ENCODE data around the gene TNFAIP8L3. TPM values are rescaled to one million over a fixed set of nuclear protein-coding genes. Genes with fewer than 3 reads are reported as not detected.

The TNFAIP8L3 gene
- total and polyA plus RNA-seq, 9 of the 15 experiments (the other 6 are each of a cell fraction or from before 2014, with no cell fraction given), result 0.13 TPM; not detected in 8

GRCh38 chr15:51030649-51031316 is 63.9 kb downstream of the TNFAIP8L3 start:
- H3K36me3 ChIP-seq (ENCODE audit: control insufficient read depth, insufficient read depth, low read length), result no peaks in the 10 kb centered on the region
- no peak overlapping the region for H3K4me3 ChIP-seq
- ATAC-seq (no peak), DNase-seq (ENCODE audit: extremely low read depth in 1 of 4, low spot score in 3 of 4) (no peak), FAIRE-seq (no peak)
- H4K20me1 ChIP-seq (replicated peaks; ENCODE audit: control insufficient read depth, insufficient read depth, low read length), result no peaks in the 10 kb centered on the region
- no peaks in the 10 kb centered on the region for H3K79me2 ChIP-seq (ENCODE audit: control insufficient read depth, insufficient read depth, low read length)
- BruUV-seq (replicated peaks), result no TSS peak
- H3K9me1 ChIP-seq (ENCODE audit: control insufficient read depth, insufficient read depth, low read length), result no peaks in the 10 kb centered on the region
- H2AFZ ChIP-seq (ENCODE audit: low read depth, low read length), result no peak overlapping the region
- H3K27ac ChIP-seq (ENCODE audit: extremely low read depth, low read depth, low read length), result no peak overlapping the region
- H3K9ac ChIP-seq (ENCODE audit: insufficient read depth in 1 of 2, low read depth in 2 of 2, low read length in 2 of 2), result no peak overlapping the region
- H3K4me1 ChIP-seq (replicated peaks in 1 of 2; ENCODE audit: control insufficient read depth in 2 of 2, insufficient read depth in 2 of 2, low read length in 2 of 2), result no peaks in the 10 kb centered on the region
- ChIA-PET POLR2A (interaction anchor here (0.8 kb wide), 1 partner anchor 15 kb away, joined by 3 read pairs; no protein-coding TSS in a partner anchor), CTCF (ENCODE audit: low intra/inter-chr PET ratio) (no interaction called here)
- no peak overlapping the region for H3K4me2 ChIP-seq (ENCODE audit: insufficient read depth, low read length)
- intact Hi-C loops (cut with micrococcal nuclease) (no loop called here), in situ Hi-C loops (cut with MboI) (no loop called here)
- H3K9me3 ChIP-seq (replicated peaks; ENCODE audit: control insufficient read depth, insufficient read depth, low read depth, low read length), result no peaks in the 10 kb centered on the region
- H3K27me3 ChIP-seq (ENCODE audit: control insufficient read depth in 2 of 2, insufficient read depth in 2 of 2, low read length in 2 of 2), result no peaks in the 10 kb centered on the region
- no peak for TF ChIP-seq CAMTA2 (CRISPR knock-in tag; conservative IDR thresholded peaks at IDR 0.05)
- TF ChIP-seq FOSL1 (tag; conservative IDR thresholded peaks at IDR 0.05), result peak; percentile 49
- WGBS (ENCODE audit: insufficient coverage, low coverage, missing lambda C conversion rate), result 29% methylated on average over 6 of the region's 6 CpGs

GRCh38 chr15:51025454-51025846 is 69.3 kb downstream of the TNFAIP8L3 start:
- 10% methylated on average over 2 of the region's 3 CpGs for WGBS (ENCODE audit: insufficient coverage, low coverage, missing lambda C conversion rate)
- Histone ChIP-seq H2AFZ (ENCODE audit: low read depth, low read length) (no peak overlapping the region), H3K27me3 (ENCODE audit: control insufficient read depth in 2 of 2, insufficient read depth in 2 of 2, low read length in 2 of 2) (peaks cover 0 to 5% of the 10 kb centered on the region in 2 experiments; a peak in 1 of 5 replicates), H3K4me3 (no peak overlapping the region), H3K9me3 (replicated peaks; ENCODE audit: control insufficient read depth, insufficient read depth, low read depth, low read length) (no peaks in the 10 kb centered on the region), H3K36me3 (ENCODE audit: control insufficient read depth, insufficient read depth, low read length) (no peaks in the 10 kb centered on the region), H3K27ac (ENCODE audit: extremely low read depth, low read depth, low read length) (no peak overlapping the region), H3K79me2 (ENCODE audit: control insufficient read depth, insufficient read depth, low read length) (no peaks in the 10 kb centered on the region), H3K4me1 (replicated peaks in 1 of 2; ENCODE audit: control insufficient read depth in 2 of 2, insufficient read depth in 2 of 2, low read length in 2 of 2) (no peaks in the 10 kb centered on the region), H4K20me1 (replicated peaks; ENCODE audit: control insufficient read depth, insufficient read depth, low read length) (no peaks in the 10 kb centered on the region), H3K9ac (ENCODE audit: insufficient read depth in 1 of 2, low read depth in 2 of 2, low read length in 2 of 2) (no peak overlapping the region), H3K9me1 (ENCODE audit: control insufficient read depth, insufficient read depth, low read length) (no peaks in the 10 kb centered on the region), H3K4me2 (ENCODE audit: insufficient read depth, low read length) (no peak overlapping the region)
- BruUV-seq (replicated peaks), result no TSS peak
- intact Hi-C loops (cut with micrococcal nuclease) (no loop called here), in situ Hi-C loops (cut with MboI) (no loop called here)
- ChIA-PET POLR2A (interaction anchor here (1.3 kb wide), 1 partner anchor 349 kb away, joined by 3 read pairs; no protein-coding TSS in a partner anchor), CTCF (ENCODE audit: low intra/inter-chr PET ratio) (no interaction called here)
- no peak for DNase-seq (ENCODE audit: extremely low read depth in 1 of 4, low spot score in 3 of 4)
- no peak for FAIRE-seq
- no peak for ATAC-seq
- TF ChIP-seq DPF2 (IDR thresholded peaks at IDR 0.05) (no peak), PCBP2 (IDR thresholded peaks at IDR 0.05; ENCODE audit: low read depth, low read length, poor library complexity, severe bottlenecking) (no peak), MBD1 (CRISPR knock-in tag; IDR thresholded peaks at IDR 0.05) (no peak), ZBTB1 (CRISPR knock-in tag; IDR thresholded peaks at IDR 0.05; ENCODE audit: borderline replicate concordance, low read depth) (no peak), GTF2A2 (tag; IDR thresholded peaks at IDR 0.05) (no peak), GABPB1 (CRISPR knock-in tag; IDR thresholded peaks at IDR 0.05) (no peak), RBM22 (IDR thresholded peaks at IDR 0.05; ENCODE audit: low read depth, low read length, poor library complexity, severe bottlenecking) (no peak), BMI1 (IDR thresholded peaks at IDR 0.05; ENCODE audit: low read length) (no peak), HMGXB4 (CRISPR knock-in tag; IDR thresholded peaks at IDR 0.05) (no peak), CBX8 (IDR thresholded peaks at IDR 0.05; ENCODE audit: borderline replicate concordance, extremely low read depth, low read depth, low read length, poor library complexity, severe bottlenecking) (no peak)

Data from K562 (cell line).